Calu3 (cell line): Measurements from ENCODE around the gene HACD2. TPM values are rescaled to one million over a fixed set of nuclear protein-coding genes. Genes with fewer than 3 reads are reported as not detected.

ENCODE experiments used
- BruUV-seq: library from RNA; stranded (reverse); fragments of 400-500 nt; replicated peaks from 2 replicates; lab custom pipeline; 2021; lab: Mats Ljungman, UMichigan
- CTCF ChIA-PET: fragments of 300-600 bp; sonication (Branson Sonifier 250); formaldehyde crosslinking; loops from one replicate; lab custom pipeline; 2022; ENCODE audit warnings: antibody characterized with exemption; lab: Charles Lee
- DNase-seq: peaks from one replicate; pipeline ENCODE4 v3.0.0; 2022
- H3K27ac Mint-ChIP-seq: one replicate; pipeline ENCODE4 v1.8.0; 2022; ENCODE audit warnings: mixed read lengths; ENCODE audit not compliant: unreplicated experiment
- H3K27me3 Mint-ChIP-seq: one replicate; pipeline ENCODE4 v1.8.0; 2022; ENCODE audit warnings: mixed read lengths; ENCODE audit not compliant: unreplicated experiment
- H3K36me3 Mint-ChIP-seq: one replicate; pipeline ENCODE4 v1.8.0; 2022; ENCODE audit warnings: mild to moderate bottlenecking, moderate library complexity, mixed read lengths; ENCODE audit not compliant: insufficient read depth, unreplicated experiment
- H3K4me1 Mint-ChIP-seq: one replicate; pipeline ENCODE4 v1.8.0; 2022; ENCODE audit warnings: mild to moderate bottlenecking, low read depth, mixed read lengths; ENCODE audit not compliant: unreplicated experiment
- H3K4me3 Mint-ChIP-seq: one replicate; pipeline ENCODE4 v1.8.0; 2022; ENCODE audit warnings: mild to moderate bottlenecking, low read depth, moderate library complexity, mixed read lengths; ENCODE audit not compliant: unreplicated experiment
- H3K9me3 Mint-ChIP-seq: one replicate; pipeline ENCODE4 v1.8.0; 2022; ENCODE audit warnings: low read depth, mixed read lengths; ENCODE audit not compliant: unreplicated experiment
- intact Hi-C: fragments of 100-400 bp; cut with micrococcal nuclease; formaldehyde crosslinking; loops from one replicate; pipeline ENCODE4 v1.10.0; 2022; ENCODE audit not compliant: unreplicated experiment
- total RNA-seq: library from RNA; stranded (reverse); gene quantifications from 2 replicates; pipeline ENCODE4 v1.2.3, GENCODE V29; 2022
- TF ChIP-seq, protein P1 (sequence below): fragments of 200-600 bp; IDR thresholded peaks from one replicate; pipeline ENCODE4 v1.8.0; 2022; ENCODE audit warnings: antibody characterized with exemption; ENCODE audit not compliant: unreplicated experiment

HACD2 gene
- total RNA-seq, 1 experiment from 2014 or later, result 69.0 TPM

DNA sequence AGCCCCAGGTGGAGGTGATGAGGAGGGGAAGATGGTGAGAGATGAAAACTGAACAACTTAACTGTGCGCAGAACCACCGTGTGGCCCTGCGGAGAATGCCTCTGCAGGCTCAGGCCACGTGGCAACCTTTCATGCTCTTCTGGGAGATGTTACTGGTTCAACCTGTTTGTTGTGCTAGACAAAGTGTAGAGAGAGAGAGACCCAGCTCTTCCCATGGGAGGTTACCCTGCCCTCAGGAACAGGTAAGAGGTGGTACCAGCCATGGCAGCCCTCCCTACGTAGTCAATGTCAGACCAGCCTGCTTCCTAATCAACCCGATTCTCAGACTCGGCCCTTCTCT lies 37.0 kb upstream of the HACD2 start:
- Mint-ChIP-seq H3K27ac (no peak overlapping the region), H3K36me3 (peaks cover 10% of the 10 kb centered on the region), H3K27me3 (no peaks in the 10 kb centered on the region), H3K4me1 (peaks cover 14% of the 10 kb centered on the region), H3K4me3 (no peak overlapping the region), H3K9me3 (no peaks in the 10 kb centered on the region)
- no peak for DNase-seq
- TF ChIP-seq, protein P1, sequence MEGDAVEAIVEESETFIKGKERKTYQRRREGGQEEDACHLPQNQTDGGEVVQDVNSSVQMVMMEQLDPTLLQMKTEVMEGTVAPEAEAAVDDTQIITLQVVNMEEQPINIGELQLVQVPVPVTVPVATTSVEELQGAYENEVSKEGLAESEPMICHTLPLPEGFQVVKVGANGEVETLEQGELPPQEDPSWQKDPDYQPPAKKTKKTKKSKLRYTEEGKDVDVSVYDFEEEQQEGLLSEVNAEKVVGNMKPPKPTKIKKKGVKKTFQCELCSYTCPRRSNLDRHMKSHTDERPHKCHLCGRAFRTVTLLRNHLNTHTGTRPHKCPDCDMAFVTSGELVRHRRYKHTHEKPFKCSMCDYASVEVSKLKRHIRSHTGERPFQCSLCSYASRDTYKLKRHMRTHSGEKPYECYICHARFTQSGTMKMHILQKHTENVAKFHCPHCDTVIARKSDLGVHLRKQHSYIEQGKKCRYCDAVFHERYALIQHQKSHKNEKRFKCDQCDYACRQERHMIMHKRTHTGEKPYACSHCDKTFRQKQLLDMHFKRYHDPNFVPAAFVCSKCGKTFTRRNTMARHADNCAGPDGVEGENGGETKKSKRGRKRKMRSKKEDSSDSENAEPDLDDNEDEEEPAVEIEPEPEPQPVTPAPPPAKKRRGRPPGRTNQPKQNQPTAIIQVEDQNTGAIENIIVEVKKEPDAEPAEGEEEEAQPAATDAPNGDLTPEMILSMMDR, result no peak
- CTCF ChIA-PET, result no interaction called here
- intact Hi-C loops, result no loop called here
- BruUV-seq, result no TSS peak

DNA sequence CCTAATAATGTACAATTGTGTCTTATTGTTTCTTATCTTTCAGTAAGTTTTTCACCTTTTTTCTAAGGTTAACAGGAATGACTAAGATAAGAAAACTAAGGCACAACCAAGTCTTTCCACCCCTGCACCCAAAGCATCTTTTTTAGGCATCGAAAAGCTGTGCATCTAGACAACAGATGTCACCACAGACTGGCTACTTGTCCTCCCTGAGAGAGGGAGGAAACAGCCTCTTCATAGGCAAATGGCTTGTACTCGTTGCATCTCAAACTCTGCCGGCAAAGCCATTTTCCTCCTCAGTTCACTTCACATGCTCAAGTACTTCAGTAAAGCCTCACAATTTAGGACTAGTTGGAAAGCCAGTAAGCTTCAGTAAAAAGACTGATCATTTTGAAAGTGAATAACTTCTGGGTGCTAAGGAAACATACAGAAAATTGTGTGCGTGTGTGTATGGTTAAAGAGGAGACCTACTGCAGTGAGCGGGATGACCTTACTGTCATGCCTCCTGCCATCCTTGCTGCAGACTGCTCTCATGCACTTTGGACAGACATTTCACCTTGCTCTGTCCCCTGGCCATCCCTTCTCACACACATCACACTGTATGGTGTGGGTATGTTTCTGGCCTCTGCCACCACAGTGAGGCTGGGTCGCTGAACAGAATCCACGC lies 36.5 kb upstream of the HACD2 start:
- H3K9me3 Mint-ChIP-seq, result no peaks in the 10 kb centered on the region
- CTCF ChIA-PET, result interaction anchor here (0.6 kb wide), 1 partner anchor 73 kb away, joined by 3 read pairs; no protein-coding TSS in a partner anchor
- H3K27ac Mint-ChIP-seq, result no peak overlapping the region
- H3K4me1 Mint-ChIP-seq, result peaks cover 14% of the 10 kb centered on the region
- H3K4me3 Mint-ChIP-seq, result no peak overlapping the region
- peaks cover 10% of the 10 kb centered on the region for H3K36me3 Mint-ChIP-seq
- intact Hi-C loops, result no loop called here
- DNase-seq, result no peak
- TF ChIP-seq, protein P1, result no peak
- H3K27me3 Mint-ChIP-seq, result no peaks in the 10 kb centered on the region
- no TSS peak for BruUV-seq

DNA sequence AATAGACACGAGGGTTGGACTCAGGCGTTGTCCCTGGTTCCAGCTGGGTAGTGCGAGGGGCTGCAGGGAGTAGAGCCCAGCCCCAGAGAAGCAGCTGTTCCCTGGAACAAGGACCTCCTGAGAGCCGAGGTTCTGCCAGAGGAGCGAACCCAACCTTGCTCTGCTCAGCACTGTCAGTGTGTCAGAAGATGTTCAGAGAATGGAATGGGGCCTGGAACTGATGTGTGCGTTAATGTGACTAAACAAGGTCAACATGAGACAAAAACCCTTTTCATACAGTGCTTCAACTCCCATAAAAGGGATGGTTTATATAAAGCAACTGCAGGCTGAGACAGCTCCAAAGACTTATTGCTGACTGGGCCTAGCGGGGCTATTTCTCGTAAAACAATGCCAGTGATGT lies 35.5 kb upstream of the HACD2 start:
- intact Hi-C loops, result no loop called here
- Mint-ChIP-seq H3K27ac (no peak overlapping the region), H3K4me3 (no peak overlapping the region), H3K9me3 (no peaks in the 10 kb centered on the region), H3K4me1 (peaks cover 14% of the 10 kb centered on the region), H3K36me3 (peaks cover 10% of the 10 kb centered on the region), H3K27me3 (no peaks in the 10 kb centered on the region)
- DNase-seq, result no peak
- BruUV-seq, result no TSS peak
- TF ChIP-seq, protein P1, result no peak
- CTCF ChIA-PET, result no interaction called here

DNA sequence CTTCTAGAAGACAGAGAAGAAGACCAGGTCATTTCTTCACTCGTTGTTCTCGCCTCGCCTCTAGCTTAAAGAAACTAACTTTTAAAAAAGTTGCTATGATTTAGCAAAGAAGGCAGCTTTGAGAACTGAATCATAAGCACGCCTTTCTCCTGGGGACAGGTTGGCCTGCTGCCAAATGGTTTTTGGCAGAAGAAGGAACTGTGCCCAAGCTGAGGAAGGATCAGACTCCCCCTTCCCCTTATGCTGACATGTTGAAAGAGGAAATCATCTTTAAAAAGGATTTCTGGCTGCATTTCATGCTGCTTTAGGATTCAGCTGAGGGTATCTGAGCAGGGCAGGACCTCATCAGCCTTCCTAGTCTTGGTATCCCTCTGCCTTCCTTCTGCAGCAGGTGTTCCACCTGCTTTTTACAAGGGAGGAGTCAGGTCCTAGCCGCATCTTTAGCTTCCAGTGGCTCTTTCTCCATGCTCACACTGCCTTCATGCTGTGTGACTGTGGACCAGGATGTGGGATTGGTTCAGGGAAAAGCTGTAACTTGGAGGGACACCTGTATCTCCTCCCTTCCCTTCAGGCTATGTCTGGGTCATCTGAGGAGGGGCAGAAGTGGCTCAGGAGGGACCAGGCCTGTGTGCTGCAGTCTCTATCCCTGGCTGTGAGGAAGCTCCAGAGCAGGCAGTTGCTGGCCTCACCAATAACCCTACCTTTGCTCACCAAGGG lies 34.1 kb upstream of the HACD2 start:
- H3K27ac Mint-ChIP-seq, result no peak overlapping the region
- intact Hi-C loops, result no loop called here

More for the DNA sequence above, 34.1 kb upstream of the HACD2 start:
- Mint-ChIP-seq H3K4me3 (no peak overlapping the region), H3K27me3 (no peaks in the 10 kb centered on the region), H3K9me3 (no peaks in the 10 kb centered on the region), H3K4me1 (peaks cover 14% of the 10 kb centered on the region), H3K36me3 (no peaks in the 10 kb centered on the region)
- no TSS peak for BruUV-seq
- CTCF ChIA-PET, result interaction anchor here (1.1 to 1.5 kb wide), 3 partner anchors 13 to 35 kb away, joined by 3 to 6 read pairs (median 4); no protein-coding TSS in a partner anchor
- TF ChIP-seq, protein P1, result no peak
- peak; percentile 46 for DNase-seq
